HFF-Myc (cell line): ENCODE results near the gene TXNRD1.

ENCODE experiments used
- DNase-seq: peaks from one replicate; pipeline ENCODE4 v3.0.0-alpha.2; 2011; ENCODE audit warnings: low read depth; ENCODE audit errors: extremely low read depth
- H3K4me3 ChIP-seq: replicated peaks from 2 replicates; pipeline ENCODE4 v1.5.1; 2011; ENCODE audit warnings: low read depth, mild to moderate bottlenecking, control low read depth, low read length
- CTCF ChIP-seq: IDR thresholded peaks from 2 replicates; pipeline ENCODE4 v1.5.1; 2012; ENCODE audit warnings: mild to moderate bottlenecking, low read depth, low read length, control low read depth; ENCODE audit errors: missing control alignments

Gene TXNRD1

GRCh38 chr12:104182144-104182543 lies 33.4 kb upstream of the TXNRD1 start:
- TF ChIP-seq CTCF: no peak
- peak; percentile 27 for DNase-seq
- no peak overlapping the region for H3K4me3 ChIP-seq

DNA sequence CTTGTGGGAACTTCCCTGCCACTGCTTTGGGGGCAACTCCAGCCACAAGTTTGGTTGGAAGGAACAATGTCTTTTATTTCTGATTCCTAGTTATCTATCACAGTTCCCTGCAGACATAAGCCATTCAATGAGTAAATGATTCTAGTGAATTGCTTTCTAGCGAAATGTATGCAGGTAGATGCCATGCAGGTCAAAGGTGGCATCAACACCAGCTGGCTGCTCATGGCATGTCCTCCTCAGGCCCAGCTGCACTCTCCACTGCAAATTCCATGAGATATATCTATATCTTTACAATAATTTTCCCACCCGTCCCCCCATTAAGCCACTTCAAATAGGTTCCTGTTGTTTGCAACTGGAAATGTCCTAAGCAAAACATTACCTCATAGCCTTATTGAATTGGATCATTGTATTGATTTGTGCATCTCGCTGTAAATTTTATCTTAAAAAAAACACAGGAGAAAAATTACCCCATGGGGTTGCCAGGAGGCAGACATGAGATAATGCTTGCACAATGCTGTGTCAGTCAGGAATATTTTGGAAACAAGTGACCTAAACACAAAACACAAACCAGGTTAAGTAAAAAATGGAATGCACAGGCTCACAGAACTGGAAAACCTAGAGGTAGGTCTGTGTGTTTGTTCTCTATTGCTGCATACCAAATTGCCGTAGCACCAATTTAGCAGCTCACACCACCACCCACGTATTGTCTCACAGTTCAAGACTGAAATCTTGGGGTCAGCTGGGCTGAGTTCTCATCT lies 32.8 kb upstream of the TXNRD1 start:
- no peak for DNase-seq
- no peak overlapping the region for H3K4me3 ChIP-seq
- TF ChIP-seq CTCF: no peak

GRCh38 chr12:104183443-104183842 lies 32.1 kb upstream of the TXNRD1 start:
- DNase-seq: no peak
- no peak for TF ChIP-seq CTCF
- no peak overlapping the region for H3K4me3 ChIP-seq

DNA sequence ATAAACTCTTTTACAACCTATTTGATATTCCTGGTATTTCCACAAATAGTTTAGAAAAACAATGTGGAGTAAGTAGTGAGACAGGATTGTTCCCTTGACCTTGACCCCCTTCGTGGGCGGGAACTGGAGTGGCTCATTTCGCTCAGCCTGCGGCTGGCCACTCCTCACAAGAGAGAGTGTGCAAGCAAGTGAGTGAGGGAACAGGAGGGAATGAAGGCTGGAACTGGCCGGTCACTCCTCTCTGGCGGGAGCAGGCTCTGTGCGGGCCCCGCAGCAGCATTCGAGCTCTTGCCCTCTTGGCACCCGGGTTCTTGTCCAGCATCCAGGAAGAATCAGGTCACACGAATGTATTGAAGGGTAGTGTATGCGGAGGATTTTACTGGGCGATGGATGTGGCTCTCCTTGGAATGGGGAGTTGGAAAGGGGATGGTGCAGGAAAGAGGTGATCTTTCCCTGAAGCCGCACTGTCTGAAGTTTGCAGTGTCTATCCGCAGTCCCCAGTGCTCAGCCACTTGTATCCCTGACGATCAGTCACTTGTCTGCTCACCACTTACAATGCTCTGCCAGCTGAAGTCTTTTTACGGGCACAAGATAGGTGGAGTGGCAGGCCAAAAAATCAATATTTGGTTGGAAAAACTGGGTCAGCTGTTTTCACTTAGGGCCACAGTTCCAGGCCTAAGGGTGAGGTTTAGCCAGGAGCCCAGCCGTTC lies 28.0 kb upstream of the TXNRD1 start:
- TF ChIP-seq CTCF: no peak
- DNase-seq: no peak
- H3K4me3 ChIP-seq: no peak overlapping the region

GRCh38 chr12:104188534-104188933 lies 27.0 kb upstream of the TXNRD1 start:
- no peak for DNase-seq
- no peak for TF ChIP-seq CTCF
- H3K4me3 ChIP-seq: no peak overlapping the region

- DNase-seq: no peak
- no peak overlapping the region for H3K4me3 ChIP-seq
- no peak for TF ChIP-seq CTCF
These were observed 25.5 kb upstream of the TXNRD1 start for GRCh38 chr12:104189915-104190555.
